GM12878 (cell line): Measurements from ENCODE around the gene IPP. TPM values are rescaled to one million over a fixed set of nuclear protein-coding genes. Genes with fewer than 3 reads are reported as not detected.

Experiments
- ATAC-seq: fragments of 200-7000 bp; cut with Tn5 transposase; 3 replicates; pipeline ENCODE4 v1.9.1; 2020; ENCODE audit warnings: mild to moderate bottlenecking, moderate library complexity
- BruUV-seq: library from RNA; stranded (reverse); fragments of 400-500 nt; replicated peaks from 2 replicates; lab custom pipeline; 2021; lab: Mats Ljungman, UMichigan
- CTCF ChIA-PET: fragments of 300-600 bp; sonication (Branson Sonifier 250); formaldehyde crosslinking; extraction: SDS; loops from one replicate; lab custom pipeline; 2021; ENCODE audit warnings: inconsistent platforms; lab: Yijun Ruan, JAX
- POLR2A ChIA-PET: fragments of 350-600 bp; formaldehyde crosslinking; extraction: SDS; loops from one replicate; lab custom pipeline; 2021; ENCODE audit warnings: inconsistent platforms; lab: Charles Lee
- RAD21 ChIA-PET: fragments of 300-600 bp; sonication (Branson Sonifier 250); formaldehyde crosslinking; loops from one replicate; lab custom pipeline; 2023; ENCODE audit warnings: antibody characterized with exemption; ENCODE audit not compliant: unreplicated experiment; lab: Charles Lee
- SMC1A ChIA-PET: fragments of 300-600 bp; sonication (Branson Sonifier 250); formaldehyde crosslinking; loops from one replicate; lab custom pipeline; 2023; ENCODE audit not compliant: unreplicated experiment, uncharacterized antibody; lab: Charles Lee
- DNase-seq: peaks from one replicate; pipeline ENCODE4 v3.0.0-alpha.2; 2011; ENCODE audit warnings: low read depth, low spot score
- FAIRE-seq: peaks from 3 replicates; lab custom pipeline; 2011; peaks lifted over from hg19 to GRCh38; lab: Jason Lieb, UNC
- H2AFZ ChIP-seq: 2 replicates; pipeline ENCODE4 v1.6.0; 2011; ENCODE audit warnings: low read depth, low read length, control low read depth; ENCODE audit not compliant: control insufficient read depth
- H3K27ac ChIP-seq: 2 replicates; pipeline ENCODE4 v1.5.1; 2011; ENCODE audit warnings: control low read depth; ENCODE audit not compliant: control insufficient read depth, insufficient read depth
- H3K27me3 ChIP-seq, 2 experiments: replicated peaks in 1 of 2; 2 replicates each; pipeline versions ENCODE4 v1.6.0 to v1.6.1; 2011; ENCODE audit warnings: low read length in 1 of 2; ENCODE audit not compliant: control insufficient read depth in 2 of 2, insufficient read depth in 2 of 2
- H3K36me3 ChIP-seq, 2 experiments: 2 replicates each; pipeline ENCODE4 v1.5.1; 2011; ENCODE audit warnings: low read length in 1 of 2; ENCODE audit not compliant: control insufficient read depth in 2 of 2, insufficient read depth in 2 of 2
- H3K4me1 ChIP-seq: 2 replicates; pipeline ENCODE4 v1.6.1; 2011; ENCODE audit warnings: mild to moderate bottlenecking, low read length, moderate library complexity, mixed read lengths; ENCODE audit not compliant: control insufficient read depth, insufficient read depth
- H3K4me2 ChIP-seq: 2 replicates; pipeline ENCODE4 v1.6.0; 2011; ENCODE audit warnings: control low read depth; ENCODE audit not compliant: control insufficient read depth, insufficient read depth
- H3K4me3 ChIP-seq: fragments of 200-600 bp; sonication (generic); 2 replicates; pipeline ENCODE4 v1.5.1; 2016
- H3K79me2 ChIP-seq: 2 replicates; pipeline ENCODE4 v1.6.0; 2011; ENCODE audit warnings: low read length; ENCODE audit not compliant: control insufficient read depth, insufficient read depth
- H3K9ac ChIP-seq: 2 replicates; pipeline ENCODE4 v1.8.0; 2011; ENCODE audit warnings: low read length, control low read depth, mixed read lengths; ENCODE audit not compliant: control insufficient read depth, insufficient read depth
- H3K9me3 ChIP-seq: replicated peaks from 3 replicates; pipeline ENCODE4 v1.5.1; 2011; ENCODE audit warnings: mild to moderate bottlenecking, low read length; ENCODE audit not compliant: control insufficient read depth, insufficient read depth
- H4K20me1 ChIP-seq: 2 replicates; pipeline ENCODE4 v1.6.0; 2011; ENCODE audit not compliant: control insufficient read depth, insufficient read depth
- CBFB ChIP-seq: IDR thresholded peaks from 2 replicates; pipeline ENCODE4 v1.6.1; 2016; ENCODE audit warnings: antibody characterized with exemption, low read depth
- CHD1 ChIP-seq: IDR thresholded peaks from 2 replicates; pipeline ENCODE4 v1.6.1; 2012; ENCODE audit warnings: low read depth, low read length, improper control_type of control experiment
- CREB1 ChIP-seq: IDR thresholded peaks from 2 replicates; pipeline ENCODE4 v1.6.1; 2012; ENCODE audit warnings: low read depth, mild to moderate bottlenecking, inconsistent platforms
- EP300 ChIP-seq, 2 experiments: fragments of 150-350 bp in 1 of 2; IDR thresholded peaks; 2 replicates each; pipeline ENCODE4 v1.6.1; 2011 to 2012; ENCODE audit warnings: low read depth in 2 of 2, low read length in 2 of 2, borderline replicate concordance in 1 of 2, improper control_type of control experiment in 1 of 2, inconsistent platforms in 1 of 2; ENCODE audit not compliant: control insufficient read depth in 1 of 2
- ESRRA ChIP-seq: IDR thresholded peaks from 2 replicates; pipeline ENCODE4 v1.6.1; 2012; ENCODE audit warnings: mild to moderate bottlenecking, low read length, improper control_type of control experiment
- IKZF1 ChIP-seq: fragments of 450-650 bp; conservative IDR thresholded peaks from 2 replicates; pipeline ENCODE4 v1.6.1; 2017; ENCODE audit warnings: antibody characterized with exemption, mild to moderate bottlenecking
- NR2C1 ChIP-seq: fragments of 450-650 bp; IDR thresholded peaks from 2 replicates; pipeline ENCODE4 v1.6.1; 2017; ENCODE audit warnings: antibody characterized with exemption, mild to moderate bottlenecking, moderate library complexity
- POU2F2 ChIP-seq: IDR thresholded peaks from 3 replicates; pipeline ENCODE4 v1.6.1; 2011; ENCODE audit warnings: low read depth, mild to moderate bottlenecking, low read length, borderline replicate concordance
- RELA ChIP-seq: fragments of 450-650 bp; IDR thresholded peaks from 2 replicates; pipeline ENCODE4 v1.8.0; 2014; ENCODE audit warnings: borderline replicate concordance; ENCODE audit not compliant: partially characterized antibody
- SIX5 ChIP-seq: IDR thresholded peaks from 2 replicates; pipeline ENCODE4 v1.6.1; 2011; ENCODE audit warnings: mild to moderate bottlenecking, low read depth, low read length, moderate library complexity; ENCODE audit not compliant: severe bottlenecking
- SP1 ChIP-seq: IDR thresholded peaks from one replicate; pipeline ENCODE4 v1.6.1; 2011; ENCODE audit warnings: low read depth, low read length
- TCF7 ChIP-seq: IDR thresholded peaks from 2 replicates; pipeline ENCODE4 v1.6.1; 2014; ENCODE audit warnings: antibody characterized with exemption, borderline replicate concordance
- WGBS: methylation state at CpG from one replicate; pipeline ENCODE4 v1.1.6; 2016; ENCODE audit warnings: low lambda C conversion rate; ENCODE audit not compliant: insufficient replicate concordance, insufficient coverage; ENCODE audit errors: missing lambda C conversion rate; 5-methylcytosine and 5-hydroxymethylcytosine counted together
- in situ Hi-C: fragments of 300-500 bp; cut with MboI; formaldehyde crosslinking; loops from 9 replicates; pipeline ENCODE4 v1.14.3; 2018; ENCODE audit warnings: mixed read lengths
- intact Hi-C: fragments of 100-400 bp; cut with micrococcal nuclease; formaldehyde crosslinking; loops from one replicate; pipeline ENCODE4 v1.14.2; 2022; ENCODE audit not compliant: unreplicated experiment
- polyA plus RNA-seq, 11 experiments: library from polyadenylated mRNA; depleted of rRNA in 4 of 11; unstranded in 6 of 11; stranded (reverse) in 5 of 11; fragments of >200 nt; fragmentation: Nextera tagmentation in 4 of 11; fragmentation: Illumina TruSeq in 1 of 11; extraction: Ambion mirVana in 4 of 11; extraction: Trizol in 1 of 11; gene quantifications; 1 replicate in 1 of 11; 2 replicates in 10 of 11; pipeline versions ENCODE4 v1.2.1 to v1.2.3, GENCODE V29; 2011 to 2016; ENCODE audit warnings: inconsistent platforms in 2 of 11, missing spikeins in 2 of 11, low read depth in 1 of 11
- total RNA-seq, 4 experiments: library from RNA; depleted of rRNA in 3 of 4; stranded (reverse); fragments of >200 nt in 3 of 4; fragmentation: Illumina TruSeq in 1 of 4; extraction: Trizol in 1 of 4; gene quantifications; 2 replicates each; pipeline versions ENCODE4 v1.2.1 to v1.2.3, GENCODE V29; 2013 to 2021
- TF ChIP-seq, protein P1 (sequence below): fragments of 450-650 bp; IDR thresholded peaks from 2 replicates; pipeline ENCODE4 v1.6.1; 2017; ENCODE audit warnings: mild to moderate bottlenecking
- TF ChIP-seq, protein P2 (sequence below): fragments of 450-650 bp; IDR thresholded peaks from 2 replicates; pipeline ENCODE4 v1.6.1; 2018; ENCODE audit warnings: borderline replicate concordance, mild to moderate bottlenecking; ENCODE audit not compliant: partially characterized antibody

IPP gene
- total and polyA plus RNA-seq, 10 of the 15 experiments (the other 5 are each of a cell fraction or from before 2014, with no cell fraction given) = 4.7 to 15.0 (median 10.4) TPM

DNA sequence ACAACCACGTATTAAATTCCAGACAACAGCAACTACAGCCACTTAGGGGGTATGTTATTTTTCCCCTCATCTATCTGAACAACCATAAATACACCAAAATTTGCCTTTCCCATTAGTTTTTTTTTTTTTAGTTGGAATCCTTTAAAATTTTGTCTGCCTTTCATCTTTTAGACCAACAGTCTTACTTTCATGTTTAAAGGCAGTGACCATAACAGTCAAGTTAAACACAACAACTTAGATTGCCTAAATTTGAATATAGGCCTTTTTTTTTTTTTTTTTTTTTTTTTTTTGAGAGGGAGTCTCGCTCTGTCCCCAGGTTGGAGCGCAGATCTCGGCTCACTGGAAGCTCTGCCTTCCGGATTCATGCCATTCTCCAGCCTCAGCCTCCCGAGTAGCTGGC lies 67.5 kb downstream of the IPP start:
- no peak for ATAC-seq
- no peaks in the 10 kb centered on the region for H3K9me3 ChIP-seq
- FAIRE-seq = no peak
- H3K4me1 ChIP-seq = peaks cover 2% of the 10 kb centered on the region; the same call in 1 of the 2 replicates
- H3K4me3 ChIP-seq = 0 out of 2 replicates have a peak overlapping the region, but pooled peaks have one; percentile 19
- no peak for TF ChIP-seq SP1
- no peak for TF ChIP-seq EP300 (IDR thresholded peaks at IDR 0.05; ENCODE audit: borderline replicate concordance in 1 of 2, control insufficient read depth in 1 of 2, low read depth in 2 of 2, low read length in 2 of 2)
- no peak for TF ChIP-seq IKZF1
- no peak for TF ChIP-seq NR2C1
- TF ChIP-seq TCF7 = no peak
- TF ChIP-seq SIX5 = no peak
- TF ChIP-seq, protein P1, sequence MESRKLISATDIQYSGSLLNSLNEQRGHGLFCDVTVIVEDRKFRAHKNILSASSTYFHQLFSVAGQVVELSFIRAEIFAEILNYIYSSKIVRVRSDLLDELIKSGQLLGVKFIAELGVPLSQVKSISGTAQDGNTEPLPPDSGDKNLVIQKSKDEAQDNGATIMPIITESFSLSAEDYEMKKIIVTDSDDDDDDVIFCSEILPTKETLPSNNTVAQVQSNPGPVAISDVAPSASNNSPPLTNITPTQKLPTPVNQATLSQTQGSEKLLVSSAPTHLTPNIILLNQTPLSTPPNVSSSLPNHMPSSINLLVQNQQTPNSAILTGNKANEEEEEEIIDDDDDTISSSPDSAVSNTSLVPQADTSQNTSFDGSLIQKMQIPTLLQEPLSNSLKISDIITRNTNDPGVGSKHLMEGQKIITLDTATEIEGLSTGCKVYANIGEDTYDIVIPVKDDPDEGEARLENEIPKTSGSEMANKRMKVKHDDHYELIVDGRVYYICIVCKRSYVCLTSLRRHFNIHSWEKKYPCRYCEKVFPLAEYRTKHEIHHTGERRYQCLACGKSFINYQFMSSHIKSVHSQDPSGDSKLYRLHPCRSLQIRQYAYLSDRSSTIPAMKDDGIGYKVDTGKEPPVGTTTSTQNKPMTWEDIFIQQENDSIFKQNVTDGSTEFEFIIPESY = no peak
- no peak for TF ChIP-seq CBFB
- TF ChIP-seq ESRRA = no peak
- TF ChIP-seq RELA = no peak
- no peak for TF ChIP-seq CHD1
- no peak for TF ChIP-seq CREB1
- TF ChIP-seq, protein P2, sequence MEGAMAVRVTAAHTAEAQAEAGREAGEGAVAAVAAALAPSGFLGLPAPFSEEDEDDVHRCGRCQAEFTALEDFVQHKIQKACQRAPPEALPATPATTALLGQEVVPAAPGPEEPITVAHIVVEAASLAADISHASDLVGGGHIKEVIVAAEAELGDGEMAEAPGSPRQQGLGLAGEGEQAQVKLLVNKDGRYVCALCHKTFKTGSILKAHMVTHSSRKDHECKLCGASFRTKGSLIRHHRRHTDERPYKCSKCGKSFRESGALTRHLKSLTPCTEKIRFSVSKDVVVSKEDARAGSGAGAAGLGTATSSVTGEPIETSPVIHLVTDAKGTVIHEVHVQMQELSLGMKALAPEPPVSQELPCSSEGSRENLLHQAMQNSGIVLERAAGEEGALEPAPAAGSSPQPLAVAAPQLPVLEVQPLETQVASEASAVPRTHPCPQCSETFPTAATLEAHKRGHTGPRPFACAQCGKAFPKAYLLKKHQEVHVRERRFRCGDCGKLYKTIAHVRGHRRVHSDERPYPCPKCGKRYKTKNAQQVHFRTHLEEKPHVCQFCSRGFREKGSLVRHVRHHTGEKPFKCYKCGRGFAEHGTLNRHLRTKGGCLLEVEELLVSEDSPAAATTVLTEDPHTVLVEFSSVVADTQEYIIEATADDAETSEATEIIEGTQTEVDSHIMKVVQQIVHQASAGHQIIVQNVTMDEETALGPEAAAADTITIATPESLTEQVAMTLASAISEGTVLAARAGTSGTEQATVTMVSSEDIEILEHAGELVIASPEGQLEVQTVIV = no peak
- TF ChIP-seq POU2F2 = no peak
- TF ChIP-seq, all 136 proteins: peak for 0
- no peak for DNase-seq
- ChIA-PET CTCF (interaction anchor here (1.1 kb wide), 1 partner anchor 47 kb away, joined by 3 read pairs; no protein-coding TSS in a partner anchor), RAD21 (interaction anchor here (0.6 to 1.1 kb wide), 2 partner anchors 227 to 480 kb away, joined by 3 read pairs; no protein-coding TSS in a partner anchor), POLR2A (interaction anchor here (1.5 to 2.6 kb wide), 3 partner anchors 8 to 100 kb away, joined by 3 to 15 read pairs (median 8); no protein-coding TSS in a partner anchor), SMC1A (interaction anchor here (0.6 to 1.8 kb wide), 3 partner anchors 12 to 37 kb away, joined by 3 to 6 read pairs (median 5); no protein-coding TSS in a partner anchor)
- Histone ChIP-seq H3K79me2 (peaks cover 89% of the 10 kb centered on the region), H4K20me1 (peaks cover 3% of the 10 kb centered on the region; the same call in 1 of the 2 replicates), H3K4me2 (0 out of 2 replicates have a peak overlapping the region, but pooled peaks have one; percentile 1), H2AFZ (no peak overlapping the region), H3K27me3 (no peaks in the 10 kb centered on the region), H3K27ac (no peak overlapping the region), H3K9ac (no peak overlapping the region), H3K36me3 (no peaks in the 10 kb centered on the region; a peak in 1 of 4 replicates)
- in situ Hi-C loops (no loop called here), intact Hi-C loops (loop anchor here (10.0 kb wide), 2 partner anchors 502 to 662 kb away; partner anchors contain the start of gene NSUN4)
- no TSS peak for BruUV-seq
- 100% methylated on average over 3 of the region's 6 CpGs for WGBS
